ENCODE results near the gene RDX. TPM values are rescaled to one million over a fixed set of nuclear protein-coding genes. Genes with fewer than 3 reads are reported as not detected.

The RDX gene
- total RNA-seq, 4 donors from 2014 or later = 38.5 to 115 (median 97.7) TPM

DNA sequence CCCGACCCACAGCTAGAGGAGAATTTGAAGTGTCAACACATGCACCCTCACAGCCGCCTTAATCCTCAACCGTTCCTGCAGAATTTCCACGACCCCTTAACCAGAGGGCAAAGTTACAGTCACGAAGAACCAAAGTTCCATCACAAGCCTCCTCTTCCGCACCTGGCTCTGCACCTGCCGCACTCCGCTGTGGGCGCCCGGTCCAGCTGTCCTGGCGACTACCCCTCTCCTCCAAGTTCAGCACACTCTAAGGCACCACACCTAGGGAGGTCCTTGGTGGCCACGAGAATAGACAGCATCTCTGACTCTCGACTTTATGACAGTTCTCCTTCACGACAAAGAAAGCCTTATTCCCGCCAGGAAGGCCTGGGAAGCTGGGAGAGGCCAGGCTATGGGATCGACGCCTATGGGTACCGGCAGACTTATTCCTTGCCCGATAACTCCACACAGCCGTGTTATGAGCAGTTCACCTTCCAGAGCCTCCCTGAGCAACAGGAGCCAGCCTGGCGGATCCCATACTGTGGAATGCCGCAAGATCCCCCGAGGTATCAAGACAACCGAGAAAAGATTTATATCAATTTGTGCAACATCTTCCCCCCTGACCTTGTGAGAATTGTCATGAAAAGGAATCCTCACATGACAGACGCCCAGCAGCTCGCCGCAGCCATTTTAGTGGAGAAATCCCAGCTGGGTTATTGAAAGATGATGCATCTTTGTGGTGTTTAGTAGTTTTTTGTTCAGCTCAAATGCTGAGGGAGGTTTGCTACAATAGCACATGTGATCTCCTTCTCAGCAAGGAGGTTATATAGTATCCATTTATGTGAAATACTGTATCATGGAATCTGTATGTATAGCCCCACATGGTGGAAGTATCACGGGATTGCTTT, 131.1 kb downstream of the RDX start:
- no peaks in the 10 kb centered on the region for H3K36me3 ChIP-seq
- no peaks in the 10 kb centered on the region for H3K4me1 ChIP-seq
- H3K27me3 ChIP-seq = no peaks in the 10 kb centered on the region
- intact Hi-C loops (cut with DNase I; ENCODE audit: low total_unique reads) = no loop called here
- H3K9me3 ChIP-seq = no peaks in the 10 kb centered on the region
- no peak overlapping the region for H3K4me3 ChIP-seq
- no peak for DNase-seq
- TF ChIP-seq, protein P1, sequence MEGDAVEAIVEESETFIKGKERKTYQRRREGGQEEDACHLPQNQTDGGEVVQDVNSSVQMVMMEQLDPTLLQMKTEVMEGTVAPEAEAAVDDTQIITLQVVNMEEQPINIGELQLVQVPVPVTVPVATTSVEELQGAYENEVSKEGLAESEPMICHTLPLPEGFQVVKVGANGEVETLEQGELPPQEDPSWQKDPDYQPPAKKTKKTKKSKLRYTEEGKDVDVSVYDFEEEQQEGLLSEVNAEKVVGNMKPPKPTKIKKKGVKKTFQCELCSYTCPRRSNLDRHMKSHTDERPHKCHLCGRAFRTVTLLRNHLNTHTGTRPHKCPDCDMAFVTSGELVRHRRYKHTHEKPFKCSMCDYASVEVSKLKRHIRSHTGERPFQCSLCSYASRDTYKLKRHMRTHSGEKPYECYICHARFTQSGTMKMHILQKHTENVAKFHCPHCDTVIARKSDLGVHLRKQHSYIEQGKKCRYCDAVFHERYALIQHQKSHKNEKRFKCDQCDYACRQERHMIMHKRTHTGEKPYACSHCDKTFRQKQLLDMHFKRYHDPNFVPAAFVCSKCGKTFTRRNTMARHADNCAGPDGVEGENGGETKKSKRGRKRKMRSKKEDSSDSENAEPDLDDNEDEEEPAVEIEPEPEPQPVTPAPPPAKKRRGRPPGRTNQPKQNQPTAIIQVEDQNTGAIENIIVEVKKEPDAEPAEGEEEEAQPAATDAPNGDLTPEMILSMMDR (IDR thresholded peaks at IDR 0.05) = no peak
- TF ChIP-seq POLR2A (IDR thresholded peaks at IDR 0.05) = no peak
- no peak overlapping the region for H3K27ac ChIP-seq

DNA sequence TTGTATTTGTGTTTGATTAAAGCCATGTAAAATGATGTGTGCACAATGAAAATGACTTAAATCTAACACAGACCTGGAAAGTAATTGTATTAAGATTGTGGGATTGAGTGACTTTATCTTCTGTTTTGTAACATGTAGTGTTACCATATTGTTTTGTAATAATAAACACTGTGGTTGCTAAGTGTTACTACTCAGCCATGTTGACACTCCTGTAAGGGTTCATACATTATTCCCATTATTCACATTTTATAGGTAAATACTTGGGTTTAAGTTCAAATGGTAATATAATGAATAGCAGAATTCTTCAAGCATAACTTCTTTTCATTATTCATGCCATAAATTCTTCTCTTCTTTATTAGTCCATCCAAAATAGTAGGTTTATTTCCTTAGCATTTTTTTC, 134.2 kb downstream of the RDX start:
- Histone ChIP-seq H3K27ac (no peak overlapping the region), H3K36me3 (no peaks in the 10 kb centered on the region), H3K9me3 (no peaks in the 10 kb centered on the region), H3K27me3 (no peaks in the 10 kb centered on the region), H3K4me1 (no peaks in the 10 kb centered on the region), H3K4me3 (no peak overlapping the region)
- TF ChIP-seq, protein P1 (IDR thresholded peaks at IDR 0.05) = no peak
- no peak for TF ChIP-seq POLR2A (IDR thresholded peaks at IDR 0.05)
- no peak for DNase-seq
- intact Hi-C loops (cut with DNase I; ENCODE audit: low total_unique reads) = no loop called here

DNA sequence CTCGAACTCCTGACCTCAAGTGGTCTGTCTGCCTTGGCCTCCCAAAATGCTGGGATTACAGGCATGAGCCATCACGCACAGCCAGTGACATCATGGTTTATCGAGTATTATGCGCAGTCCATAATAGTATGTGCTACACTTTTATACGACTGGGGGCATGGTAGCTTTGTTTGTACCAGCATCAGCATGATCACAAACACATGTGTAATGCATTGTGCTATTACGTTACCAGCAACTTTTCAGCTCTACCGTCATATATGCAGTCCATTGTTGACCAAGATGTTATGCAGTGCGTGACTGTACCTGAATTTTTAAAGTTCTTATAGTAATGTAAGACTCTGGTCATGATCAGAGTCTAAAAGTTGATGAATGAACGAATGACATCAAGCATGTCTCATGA, 135.4 kb downstream of the RDX start:
- TF ChIP-seq POLR2A (IDR thresholded peaks at IDR 0.05) = no peak
- TF ChIP-seq, protein P1 (IDR thresholded peaks at IDR 0.05) = no peak
- Histone ChIP-seq H3K27me3 (no peaks in the 10 kb centered on the region), H3K4me3 (no peak overlapping the region), H3K27ac (no peak overlapping the region), H3K4me1 (no peaks in the 10 kb centered on the region), H3K36me3 (no peaks in the 10 kb centered on the region), H3K9me3 (no peaks in the 10 kb centered on the region)
- intact Hi-C loops (cut with DNase I; ENCODE audit: low total_unique reads) = no loop called here
- DNase-seq = no peak

DNA sequence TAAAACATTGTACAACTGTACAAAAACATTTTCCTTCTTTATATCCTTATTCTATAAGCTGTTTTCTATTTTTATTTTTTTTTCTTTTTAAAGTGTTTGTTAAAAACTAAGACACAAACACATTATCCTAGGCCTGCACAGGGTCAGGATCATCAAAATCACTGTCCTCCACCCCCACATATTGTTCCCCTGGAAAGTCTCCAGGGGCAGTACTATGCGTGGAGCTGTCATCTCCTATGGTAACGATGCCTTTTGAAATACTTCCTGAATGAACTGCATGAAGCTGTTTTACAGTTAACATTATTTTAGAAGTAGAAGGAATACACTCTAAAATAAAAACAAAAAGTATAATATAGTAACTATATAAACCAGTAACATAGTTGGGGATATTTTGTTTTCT, 136.0 kb downstream of the RDX start:
- Histone ChIP-seq H3K27ac (no peak overlapping the region), H3K4me3 (no peak overlapping the region), H3K36me3 (no peaks in the 10 kb centered on the region), H3K4me1 (no peaks in the 10 kb centered on the region), H3K9me3 (no peaks in the 10 kb centered on the region), H3K27me3 (no peaks in the 10 kb centered on the region)
- no peak for DNase-seq
- no peak for TF ChIP-seq POLR2A (IDR thresholded peaks at IDR 0.05)
- TF ChIP-seq, protein P1 (IDR thresholded peaks at IDR 0.05) = no peak
- intact Hi-C loops (cut with DNase I; ENCODE audit: low total_unique reads) = no loop called here

DNA sequence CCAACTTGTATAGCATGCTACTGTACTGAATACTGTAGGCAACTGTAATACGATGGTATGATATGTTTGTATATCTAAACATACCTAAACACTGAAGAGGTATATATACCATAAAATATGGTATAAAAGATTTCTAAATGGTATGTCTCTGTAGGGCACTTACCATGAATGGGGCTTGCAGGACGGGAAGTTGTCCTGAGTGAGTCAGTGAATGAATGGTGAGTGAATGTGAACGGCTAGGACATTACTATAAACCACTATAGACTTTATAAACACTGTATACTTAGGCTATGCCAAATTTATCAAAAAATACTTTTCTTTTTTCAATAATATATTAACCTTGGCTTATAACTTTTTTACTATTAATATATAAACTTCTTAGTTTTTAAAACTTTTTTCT, 136.4 kb downstream of the RDX start:
- Histone ChIP-seq H3K4me1 (no peaks in the 10 kb centered on the region), H3K9me3 (no peaks in the 10 kb centered on the region), H3K36me3 (no peaks in the 10 kb centered on the region), H3K27ac (no peak overlapping the region), H3K27me3 (no peaks in the 10 kb centered on the region), H3K4me3 (no peak overlapping the region)
- no peak for TF ChIP-seq POLR2A (IDR thresholded peaks at IDR 0.05)
- TF ChIP-seq, protein P1 (IDR thresholded peaks at IDR 0.05) = no peak
- intact Hi-C loops (cut with DNase I; ENCODE audit: low total_unique reads) = no loop called here
- DNase-seq = no peak
